ENCODE results near the gene DHDDS.

DNA sequence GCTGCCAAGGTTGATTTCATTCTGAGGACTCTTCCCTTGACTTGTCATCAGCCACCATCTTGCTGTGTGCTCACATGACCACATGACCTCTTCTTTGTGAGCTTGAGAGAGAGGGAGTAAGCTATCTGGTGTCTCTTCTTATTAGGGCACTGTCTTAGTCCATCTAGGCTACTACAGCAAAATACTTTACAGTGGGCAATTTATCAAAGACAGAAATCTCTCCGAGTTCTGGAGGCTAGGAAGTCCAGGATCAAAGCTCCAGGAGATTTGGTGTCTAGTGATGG lies 85.6 kb downstream of the DHDDS start:
- TF ChIP-seq POLR2AphosphoS5 (IDR thresholded peaks at IDR 0.05; ENCODE audit: borderline replicate concordance, low read depth, low read length) = no peak
- TF ChIP-seq EZH2 (IDR thresholded peaks at IDR 0.05) = no peak
